GM23248 (cell line): ENCODE measurements around the gene CDC7. TPM values are rescaled to one million over a fixed set of nuclear protein-coding genes. Genes with fewer than 3 reads are reported as not detected.

Experiments
- DNase-seq: peaks from one replicate; pipeline ENCODE4 v3.0.0-alpha.2; 2015
- H2AFZ ChIP-seq: fragments of 200-600 bp; sonication (generic); 2 replicates; pipeline ENCODE4 v1.6.1; 2016; ENCODE audit warnings: antibody characterized with exemption
- H3F3A ChIP-seq: fragments of 200-600 bp; sonication (generic); 2 replicates; pipeline ENCODE4 v1.6.1; 2016; ENCODE audit warnings: mild to moderate bottlenecking, antibody characterized with exemption, mixed run types; ENCODE audit not compliant: insufficient read depth
- H3K27ac ChIP-seq: fragments of 200-600 bp; sonication (generic); 2 replicates; pipeline ENCODE4 v1.5.1; 2016; ENCODE audit warnings: mild to moderate bottlenecking
- H3K27me3 ChIP-seq: fragments of 200-600 bp; sonication (generic); replicated peaks from 2 replicates; pipeline ENCODE4 v1.6.1; 2016; ENCODE audit warnings: mild to moderate bottlenecking; ENCODE audit not compliant: insufficient read depth
- H3K36me3 ChIP-seq: fragments of 200-600 bp; sonication (generic); 2 replicates; pipeline ENCODE4 v1.6.1; 2016; ENCODE audit warnings: low read depth, mild to moderate bottlenecking
- H3K4me1 ChIP-seq: fragments of 200-600 bp; sonication (generic); 2 replicates; pipeline ENCODE4 v1.6.1; 2016; ENCODE audit warnings: mild to moderate bottlenecking; ENCODE audit not compliant: insufficient read depth
- H3K4me2 ChIP-seq: fragments of 200-600 bp; sonication (generic); one replicate; pipeline ENCODE4 v1.6.1; 2016; ENCODE audit warnings: mild to moderate bottlenecking; ENCODE audit not compliant: unreplicated experiment
- H3K4me3 ChIP-seq: fragments of 200-600 bp; sonication (generic); 2 replicates; pipeline ENCODE4 v1.5.1; 2016; ENCODE audit warnings: mild to moderate bottlenecking
- H3K79me2 ChIP-seq: fragments of 200-600 bp; sonication (generic); 2 replicates; pipeline ENCODE4 v1.6.1; 2016; ENCODE audit warnings: mild to moderate bottlenecking; ENCODE audit not compliant: insufficient read depth
- H3K9ac ChIP-seq: fragments of 200-600 bp; sonication (generic); 2 replicates; pipeline ENCODE4 v1.6.1; 2016; ENCODE audit warnings: mild to moderate bottlenecking
- H3K9me2 ChIP-seq: fragments of 200-600 bp; sonication (generic); 2 replicates; pipeline ENCODE4 v1.6.1; 2016; ENCODE audit warnings: mixed run types, mild to moderate bottlenecking, moderate library complexity; ENCODE audit not compliant: insufficient read depth
- H3K9me3 ChIP-seq: fragments of 200-600 bp; sonication (generic); one replicate; pipeline ENCODE4 v1.6.1; 2017; ENCODE audit warnings: low read depth
- H4K20me1 ChIP-seq: fragments of 200-600 bp; sonication (generic); 2 replicates; pipeline ENCODE4 v1.6.0; 2016; ENCODE audit not compliant: insufficient read depth
- EZH2 ChIP-seq: fragments of 200-600 bp; sonication (generic); IDR thresholded peaks from 2 replicates; pipeline ENCODE4 v1.6.1; 2018; ENCODE audit warnings: antibody characterized with exemption, mild to moderate bottlenecking; ENCODE audit not compliant: insufficient read depth, poor library complexity, severe bottlenecking
- EZH2phosphoT487 ChIP-seq: fragments of 200-600 bp; sonication (generic); IDR thresholded peaks from 2 replicates; pipeline ENCODE4 v1.6.1; 2018; ENCODE audit warnings: antibody characterized with exemption, moderate library complexity, mild to moderate bottlenecking, low read depth; ENCODE audit not compliant: insufficient read depth
- WGBS, 2 experiments: methylation state at CpG; one replicate each; pipeline ENCODE4 v1.1.6; 2015 to 2017; ENCODE audit warnings: low lambda C conversion rate in 2 of 2, low coverage in 1 of 2; ENCODE audit errors: missing lambda C conversion rate in 2 of 2; 5-methylcytosine and 5-hydroxymethylcytosine counted together
- in situ Hi-C: fragments of 300-500 bp; cut with MboI; formaldehyde crosslinking; loops from 2 replicates; pipeline ENCODE4 v1.15.0; 2020
- polyA plus RNA-seq: library from polyadenylated mRNA; unstranded; fragments of >200 nt; fragmentation: Nextera tagmentation; extraction: Ambion mirVana; gene quantifications from 2 replicates; pipeline ENCODE4 v1.2.1, GENCODE V29; 2016
- total RNA-seq: library from RNA; depleted of rRNA; stranded (reverse); fragments of >200 nt; shearing (Covaris generic); gene quantifications from 2 replicates; pipeline ENCODE4 v1.2.3, GENCODE V29; 2014

The CDC7 gene
- total and polyA plus RNA-seq, 2 experiments from 2014 or later: 3.5 to 4.7 TPM

- in situ Hi-C loops: no loop called here
- TF ChIP-seq EZH2phosphoT487 (no peak), EZH2 (no peak)
Measured at GRCh38 chr1:91476533-91477217, 24.0 kb upstream of the CDC7 start.

GRCh38 chr1:91487469-91487868, 13.2 kb upstream of the CDC7 start:
- no peak for TF ChIP-seq EZH2phosphoT487
- TF ChIP-seq EZH2: no peak
- Histone ChIP-seq H2AFZ (no peak overlapping the region), H3K9ac (no peak overlapping the region), H3K4me3 (no peak overlapping the region), H3K9me2 (no peaks in the 10 kb centered on the region), H3K4me2 (no peak overlapping the region), H3K27ac (no peak overlapping the region), H3K9me3 (no peaks in the 10 kb centered on the region), H3K27me3 (no peaks in the 10 kb centered on the region; the same call in 1 of the 2 replicates), H3K4me1 (no peaks in the 10 kb centered on the region), H4K20me1 (no peaks in the 10 kb centered on the region), H3K79me2 (no peaks in the 10 kb centered on the region), H3K36me3 (no peaks in the 10 kb centered on the region), H3F3A (no peaks in the 10 kb centered on the region)
- whole genome bisulfite sequencing, 2 experiments: 37 to 41% methylated on average over 3 of the region's 3 CpGs
- DNase-seq: no peak
- in situ Hi-C loops: no loop called here

More at GRCh38 chr1:91476533-91477217, 24.0 kb upstream of the CDC7 start:
- 0 out of 2 replicates have a peak, but pooled peaks cover 8% of the 10 kb centered on the region for H3K27me3 ChIP-seq
- no peak overlapping the region for H3K9ac ChIP-seq
- no peaks in the 10 kb centered on the region for H3K36me3 ChIP-seq
- no peaks in the 10 kb centered on the region for H3F3A ChIP-seq
- no peaks in the 10 kb centered on the region for H3K9me3 ChIP-seq
- no peak overlapping the region for H3K4me3 ChIP-seq
- H3K4me1 ChIP-seq: no peaks in the 10 kb centered on the region
- no peaks in the 10 kb centered on the region for H3K79me2 ChIP-seq
- H4K20me1 ChIP-seq: no peaks in the 10 kb centered on the region
- no peak overlapping the region for H3K4me2 ChIP-seq
- H3K27ac ChIP-seq: no peak overlapping the region
- H2AFZ ChIP-seq: no peak overlapping the region
- 22 to 23% methylated on average over 2 of the region's 2 CpGs for WGBS, 2 experiments
- no peaks in the 10 kb centered on the region for H3K9me2 ChIP-seq
- no peak for DNase-seq

GRCh38 chr1:91490501-91490900, 10.2 kb upstream of the CDC7 start:
- no peak overlapping the region for H3K9ac ChIP-seq
- no peak overlapping the region for H3K4me2 ChIP-seq
- DNase-seq: no peak
- in situ Hi-C loops: no loop called here
- no peak overlapping the region for H3K27ac ChIP-seq
- WGBS, 2 experiments: 4 to 14% methylated on average over 1 of the region's 1 CpG
- no peaks in the 10 kb centered on the region for H3K9me3 ChIP-seq
- no peaks in the 10 kb centered on the region for H3K4me1 ChIP-seq
- no peak overlapping the region for H2AFZ ChIP-seq
- H3K36me3 ChIP-seq: no peaks in the 10 kb centered on the region
- no peak overlapping the region for H3K4me3 ChIP-seq
- no peaks in the 10 kb centered on the region for H3K27me3 ChIP-seq
- TF ChIP-seq EZH2 (no peak), EZH2phosphoT487 (no peak)
- no peaks in the 10 kb centered on the region for H3K9me2 ChIP-seq
- H4K20me1 ChIP-seq: no peaks in the 10 kb centered on the region
- no peaks in the 10 kb centered on the region for H3K79me2 ChIP-seq
- no peaks in the 10 kb centered on the region for H3F3A ChIP-seq

- 95 to 98% methylated on average over 2 of the region's 2 CpGs for WGBS, 2 experiments
- Histone ChIP-seq H3K9me3 (no peaks in the 10 kb centered on the region), H3K9me2 (no peaks in the 10 kb centered on the region), H3F3A (peaks cover 13% of the 10 kb centered on the region), H3K9ac (no peak overlapping the region), H3K36me3 (no peaks in the 10 kb centered on the region), H4K20me1 (no peaks in the 10 kb centered on the region), H3K79me2 (peaks cover 11% of the 10 kb centered on the region), H3K27me3 (no peaks in the 10 kb centered on the region), H3K27ac (no peak overlapping the region), H3K4me2 (no peak overlapping the region), H3K4me3 (no peak overlapping the region), H3K4me1 (peaks cover 16% of the 10 kb centered on the region), H2AFZ (no peak overlapping the region)
- no peak for TF ChIP-seq EZH2phosphoT487
- TF ChIP-seq EZH2: no peak
- in situ Hi-C loops: no loop called here
- no peak for DNase-seq
Measured at GRCh38 chr1:91498035-91498434, 2.6 kb upstream of the CDC7 start.
